ENCODE measurements around the gene HSH2D. TPM values are rescaled to one million over a fixed set of nuclear protein-coding genes. Genes with fewer than 3 reads are reported as not detected.

HSH2D gene
- total RNA-seq, 1 experiment from 2014 or later, result 0.23 TPM

- TF ChIP-seq, protein P1, sequence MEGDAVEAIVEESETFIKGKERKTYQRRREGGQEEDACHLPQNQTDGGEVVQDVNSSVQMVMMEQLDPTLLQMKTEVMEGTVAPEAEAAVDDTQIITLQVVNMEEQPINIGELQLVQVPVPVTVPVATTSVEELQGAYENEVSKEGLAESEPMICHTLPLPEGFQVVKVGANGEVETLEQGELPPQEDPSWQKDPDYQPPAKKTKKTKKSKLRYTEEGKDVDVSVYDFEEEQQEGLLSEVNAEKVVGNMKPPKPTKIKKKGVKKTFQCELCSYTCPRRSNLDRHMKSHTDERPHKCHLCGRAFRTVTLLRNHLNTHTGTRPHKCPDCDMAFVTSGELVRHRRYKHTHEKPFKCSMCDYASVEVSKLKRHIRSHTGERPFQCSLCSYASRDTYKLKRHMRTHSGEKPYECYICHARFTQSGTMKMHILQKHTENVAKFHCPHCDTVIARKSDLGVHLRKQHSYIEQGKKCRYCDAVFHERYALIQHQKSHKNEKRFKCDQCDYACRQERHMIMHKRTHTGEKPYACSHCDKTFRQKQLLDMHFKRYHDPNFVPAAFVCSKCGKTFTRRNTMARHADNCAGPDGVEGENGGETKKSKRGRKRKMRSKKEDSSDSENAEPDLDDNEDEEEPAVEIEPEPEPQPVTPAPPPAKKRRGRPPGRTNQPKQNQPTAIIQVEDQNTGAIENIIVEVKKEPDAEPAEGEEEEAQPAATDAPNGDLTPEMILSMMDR (IDR thresholded peaks at IDR 0.05; ENCODE audit: insufficient read depth in 1 of 2, low read depth in 1 of 2, low read length in 1 of 2, severe bottlenecking in 1 of 2, unreplicated experiment in 1 of 2), result no peak
- CTCF ChIA-PET, result interaction anchor here (0.6 to 0.8 kb wide), 3 partner anchors 9 to 126 kb away, joined by 3 to 4 read pairs (median 3); partner anchors contain the start of gene AP1M1
- Histone ChIP-seq H3K27me3 (replicated peaks; ENCODE audit: control insufficient read depth, insufficient read depth, low read length) (no peaks in the 10 kb centered on the region), H3K4me3 (ENCODE audit: low read depth, low read length) (no peak overlapping the region), H3K4me1 (peaks cover 27% of the 10 kb centered on the region), H3K36me3 (ENCODE audit: control insufficient read depth, insufficient read depth, low read length) (peaks cover 16% of the 10 kb centered on the region), H3K9me3 (no peaks in the 10 kb centered on the region)
- intact Hi-C loops (cut with micrococcal nuclease; ENCODE audit: unreplicated experiment), result loop anchor here (10.0 kb wide), 1 partner anchor 354 kb away; no protein-coding TSS in a partner anchor
- peak overlapping the region; percentile 25 for H3K27ac Mint-ChIP-seq (ENCODE audit: unreplicated experiment)
- POLR2A ChIA-PET, result interaction anchor here (0.6 kb wide), 1 partner anchor 94 kb away, joined by 7 read pairs; no protein-coding TSS in a partner anchor
- DNase-seq, result no peak
- no TSS peak for BruUV-seq (replicated peaks)
- no peaks in the 10 kb centered on the region for H3K9me3 Mint-ChIP-seq (ENCODE audit: unreplicated experiment)
- peaks cover 22% of the 10 kb centered on the region for H3K4me1 Mint-ChIP-seq (ENCODE audit: low read depth, unreplicated experiment)
- no peaks in the 10 kb centered on the region for H3K27me3 Mint-ChIP-seq (ENCODE audit: insufficient read depth, unreplicated experiment)
- no peak overlapping the region for H3K4me3 Mint-ChIP-seq (ENCODE audit: unreplicated experiment)
- peaks cover 73% of the 10 kb centered on the region for H3K36me3 Mint-ChIP-seq (ENCODE audit: insufficient read depth, unreplicated experiment)
Measured at GRCh38 chr19:16188521-16188920, 45.0 kb downstream of the HSH2D start.

DNA sequence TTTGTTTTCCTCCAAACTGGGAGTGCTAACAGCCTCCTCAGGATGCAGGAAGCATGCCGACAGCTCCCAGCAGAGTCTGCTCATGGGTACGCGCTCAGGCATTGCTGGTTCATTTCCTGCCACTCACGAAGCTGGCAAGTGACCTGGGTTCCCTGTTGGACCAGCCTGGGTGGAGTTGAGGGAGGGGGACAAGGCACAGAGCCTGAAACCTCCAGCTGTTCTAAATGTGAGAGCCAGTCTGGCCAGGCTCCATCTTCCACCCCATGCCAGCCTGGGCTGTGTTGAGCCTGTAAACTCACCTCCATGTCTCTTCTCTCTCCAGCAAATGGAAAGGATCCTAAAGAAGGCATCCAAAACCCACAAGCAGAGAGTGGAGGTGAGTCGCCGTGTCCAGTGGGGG lies 46.7 kb downstream of the HSH2D start:
- intact Hi-C loops (cut with micrococcal nuclease; ENCODE audit: unreplicated experiment), result no loop called here
- Histone ChIP-seq H3K9me3 (no peaks in the 10 kb centered on the region), H3K4me1 (peaks cover 22% of the 10 kb centered on the region), H3K4me3 (ENCODE audit: low read depth, low read length) (no peak overlapping the region), H3K27me3 (replicated peaks; ENCODE audit: control insufficient read depth, insufficient read depth, low read length) (no peaks in the 10 kb centered on the region), H3K36me3 (ENCODE audit: control insufficient read depth, insufficient read depth, low read length) (peaks cover 16% of the 10 kb centered on the region)
- Mint-ChIP-seq H3K4me3 (ENCODE audit: unreplicated experiment) (no peak overlapping the region), H3K4me1 (ENCODE audit: low read depth, unreplicated experiment) (peaks cover 22% of the 10 kb centered on the region), H3K27me3 (ENCODE audit: insufficient read depth, unreplicated experiment) (no peaks in the 10 kb centered on the region), H3K27ac (ENCODE audit: unreplicated experiment) (peak overlapping the region; percentile 96), H3K36me3 (ENCODE audit: insufficient read depth, unreplicated experiment) (peaks cover 73% of the 10 kb centered on the region), H3K9me3 (ENCODE audit: unreplicated experiment) (no peaks in the 10 kb centered on the region)
- ChIA-PET POLR2A (no interaction called here), CTCF (interaction anchor here (0.6 to 1.2 kb wide), 2 partner anchors 22 to 165 kb away, joined by 3 to 4 read pairs; no protein-coding TSS in a partner anchor)
- TF ChIP-seq, protein P1 (IDR thresholded peaks at IDR 0.05; ENCODE audit: insufficient read depth in 1 of 2, low read depth in 1 of 2, low read length in 1 of 2, severe bottlenecking in 1 of 2, unreplicated experiment in 1 of 2), result no peak
- no peak for DNase-seq
- no TSS peak for BruUV-seq (replicated peaks)

DNA sequence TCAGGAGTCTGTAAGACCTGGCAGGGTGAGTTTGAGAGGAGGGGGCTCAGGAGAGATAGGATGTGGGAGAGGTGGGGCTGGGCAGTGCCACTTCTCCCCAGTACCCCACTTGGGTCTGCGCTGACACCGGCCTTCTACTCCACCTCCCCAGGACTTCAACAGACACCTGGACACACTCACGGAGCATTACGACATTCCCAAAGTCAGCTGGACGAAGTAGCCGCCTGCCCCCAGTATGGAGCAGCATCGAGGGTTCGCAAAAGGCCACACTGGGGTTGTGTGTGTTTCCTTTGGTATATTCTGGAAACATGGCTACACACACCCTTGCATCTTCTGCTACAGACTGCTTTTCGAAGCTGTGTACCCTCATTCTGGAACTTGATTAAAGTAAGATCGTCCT lies 47.3 kb downstream of the HSH2D start:
- BruUV-seq (replicated peaks), result TSS peak; percentile 61
- H3K36me3 Mint-ChIP-seq (ENCODE audit: insufficient read depth, unreplicated experiment), result peaks cover 72% of the 10 kb centered on the region
- H3K4me1 ChIP-seq, result peaks cover 23% of the 10 kb centered on the region
- no peak for DNase-seq
- H3K4me3 ChIP-seq (ENCODE audit: low read depth, low read length), result no peak overlapping the region
- peaks cover 16% of the 10 kb centered on the region for H3K36me3 ChIP-seq (ENCODE audit: control insufficient read depth, insufficient read depth, low read length)
- ChIA-PET POLR2A (no interaction called here), CTCF (interaction anchor here (1.2 kb wide), 1 partner anchor 165 kb away, joined by 4 read pairs; no protein-coding TSS in a partner anchor)
- intact Hi-C loops (cut with micrococcal nuclease; ENCODE audit: unreplicated experiment), result no loop called here
- H3K9me3 Mint-ChIP-seq (ENCODE audit: unreplicated experiment), result no peaks in the 10 kb centered on the region
- no peaks in the 10 kb centered on the region for H3K9me3 ChIP-seq
- no peaks in the 10 kb centered on the region for H3K27me3 Mint-ChIP-seq (ENCODE audit: insufficient read depth, unreplicated experiment)
- H3K4me3 Mint-ChIP-seq (ENCODE audit: unreplicated experiment), result no peak overlapping the region
- peak overlapping the region; percentile 96 for H3K27ac Mint-ChIP-seq (ENCODE audit: unreplicated experiment)
- no peaks in the 10 kb centered on the region for H3K27me3 ChIP-seq (replicated peaks; ENCODE audit: control insufficient read depth, insufficient read depth, low read length)
- TF ChIP-seq, protein P1 (IDR thresholded peaks at IDR 0.05; ENCODE audit: insufficient read depth in 1 of 2, low read depth in 1 of 2, low read length in 1 of 2, severe bottlenecking in 1 of 2, unreplicated experiment in 1 of 2), result no peak
- H3K4me1 Mint-ChIP-seq (ENCODE audit: low read depth, unreplicated experiment), result peaks cover 22% of the 10 kb centered on the region

Measured in Caco-2 (cell line).